HepG2 (cell line): ENCODE results near the gene BBS9. TPM values are rescaled to one million over a fixed set of nuclear protein-coding genes. Genes with fewer than 3 reads are reported as not detected.

ENCODE experiments used
- ATAC-seq: fragments of 200-7000 bp; cut with Tn5 transposase; 3 replicates; pipeline ENCODE4 v1.9.1; 2020; ENCODE audit warnings: mild to moderate bottlenecking, moderate library complexity
- BruUV-seq: library from RNA; stranded (reverse); fragments of 400-500 nt; replicated peaks from 2 replicates; lab custom pipeline; 2021; lab: Mats Ljungman, UMichigan
- CTCF ChIA-PET: fragments of 300-600 bp; formaldehyde crosslinking; extraction: SDS; loops from one replicate; lab custom pipeline; 2021; ENCODE audit warnings: low total read pairs, inconsistent platforms, low intra/inter-chr PET ratio; lab: Yijun Ruan, JAX
- POLR2A ChIA-PET: fragments of 350-600 bp; sonication (Branson Sonifier 250); formaldehyde crosslinking; loops from one replicate; lab custom pipeline; 2020; ENCODE audit warnings: antibody characterized with exemption, inconsistent platforms; lab: Yijun Ruan, JAX
- DNase-seq: peaks from one replicate; pipeline ENCODE4 v3.0.0-alpha.2; 2015; ENCODE audit warnings: low spot score
- FAIRE-seq: peaks from 3 replicates; lab custom pipeline; 2011; peaks lifted over from hg19 to GRCh38; lab: Jason Lieb, UNC
- H2AFZ ChIP-seq: one replicate; pipeline ENCODE4 v1.6.1; 2011; ENCODE audit warnings: low read length, inconsistent platforms
- H3K27ac ChIP-seq: fragments of 300-600 bp; 3 replicates; pipeline ENCODE4 v1.8.0; 2011; ENCODE audit warnings: mixed run types, mild to moderate bottlenecking, mixed read lengths, low read length, inconsistent platforms; ENCODE audit not compliant: insufficient read depth; ENCODE audit errors: extremely low read length
- H3K27me3 ChIP-seq, 2 experiments: fragments of 200-600 bp in 1 of 2; 2 replicates in 1 of 2; 3 replicates in 1 of 2; pipeline versions ENCODE4 v1.6.0 to v1.8.0; 2011; ENCODE audit warnings: low read length in 2 of 2, mild to moderate bottlenecking in 2 of 2, moderate library complexity in 2 of 2, inconsistent platforms in 1 of 2; ENCODE audit not compliant: insufficient read depth in 2 of 2, control insufficient read depth in 1 of 2
- H3K36me3 ChIP-seq, 2 experiments: fragments of 200-600 bp in 1 of 2; replicated peaks in 1 of 2; 2 replicates in 1 of 2; 3 replicates in 1 of 2; pipeline versions ENCODE4 v1.5.1 to v1.8.0; 2011; ENCODE audit warnings: low read length in 2 of 2, inconsistent platforms in 1 of 2; ENCODE audit not compliant: insufficient read depth in 2 of 2, control insufficient read depth in 1 of 2
- H3K4me1 ChIP-seq: 2 replicates; pipeline ENCODE4 v1.5.1; 2012; ENCODE audit warnings: low read length, inconsistent platforms; ENCODE audit not compliant: insufficient read depth
- H3K4me2 ChIP-seq: 2 replicates; pipeline ENCODE4 v1.6.0; 2011; ENCODE audit warnings: low read depth, low read length, inconsistent platforms
- H3K4me3 ChIP-seq, 3 experiments: fragments of 200-600 bp in 1 of 3; sonication (generic), shearing (Covaris generic) in 1 of 3; replicated peaks in 1 of 3; 2 replicates each; pipeline ENCODE4 v1.5.1; 2011 to 2016; ENCODE audit warnings: low read length in 3 of 3, inconsistent platforms in 2 of 3, low read depth in 2 of 3, mild to moderate bottlenecking in 2 of 3, control low read depth in 1 of 3, mixed read lengths in 1 of 3; ENCODE audit not compliant: insufficient read depth in 1 of 3
- H3K79me2 ChIP-seq: one replicate; pipeline ENCODE4 v1.6.1; 2011; ENCODE audit warnings: low read length, inconsistent platforms; ENCODE audit not compliant: insufficient read depth
- H3K9ac ChIP-seq: 2 replicates; pipeline ENCODE4 v1.6.0; 2011; ENCODE audit warnings: mild to moderate bottlenecking, low read depth, low read length, inconsistent platforms; ENCODE audit not compliant: insufficient read depth
- H3K9me3 ChIP-seq: 2 replicates; pipeline ENCODE4 v1.5.1; 2012; ENCODE audit warnings: mild to moderate bottlenecking, low read length
- H4K20me1 ChIP-seq: 2 replicates; pipeline ENCODE4 v1.6.0; 2011; ENCODE audit warnings: inconsistent platforms, mild to moderate bottlenecking, low read length, moderate library complexity; ENCODE audit not compliant: insufficient read depth
- CAMTA2 ChIP-seq: sonication (generic); formaldehyde crosslinking; IDR thresholded peaks from 2 replicates; pipeline ENCODE4 v1.4.0; 2020; ENCODE audit warnings: mild to moderate bottlenecking, missing genetic modification reagents, borderline replicate concordance
- CBX2 ChIP-seq, 2 experiments: fragments of 200-600 bp in 1 of 2; sonication (generic); formaldehyde crosslinking in 1 of 2; IDR thresholded peaks; 2 replicates each; pipeline versions ENCODE4 v1.7.0 to v1.8.1; 2018 to 2022; ENCODE audit warnings: low read depth in 2 of 2, low read length in 1 of 2, mild to moderate bottlenecking in 1 of 2, missing genetic modification reagents in 1 of 2
- HIVEP1 ChIP-seq: sonication (generic); formaldehyde crosslinking; IDR thresholded peaks from 2 replicates; pipeline ENCODE4 v1.4.0; 2020; ENCODE audit warnings: mild to moderate bottlenecking, missing genetic modification reagents
- HOXD1 ChIP-seq: sonication (generic); formaldehyde crosslinking; IDR thresholded peaks from 2 replicates; pipeline ENCODE4 v1.5.0; 2020; ENCODE audit warnings: missing genetic modification reagents
- MEIS1 ChIP-seq: sonication (generic); formaldehyde crosslinking; IDR thresholded peaks from 2 replicates; pipeline ENCODE4 v1.9.0; 2021; ENCODE audit warnings: mild to moderate bottlenecking, missing genetic modification reagents, moderate library complexity, borderline replicate concordance
- MTA3 ChIP-seq: sonication (generic); formaldehyde crosslinking; IDR thresholded peaks from 2 replicates; pipeline ENCODE4 v1.4.0; 2020; ENCODE audit warnings: missing genetic modification reagents
- REL ChIP-seq: sonication (generic); formaldehyde crosslinking; conservative IDR thresholded peaks from 2 replicates; pipeline ENCODE4 v1.8.0; 2022; ENCODE audit warnings: mild to moderate bottlenecking, missing genetic modification reagents, moderate library complexity
- REST ChIP-seq, 2 experiments: IDR thresholded peaks; 2 replicates each; pipeline ENCODE4 v1.6.1; 2011 to 2012; ENCODE audit warnings: low read length in 2 of 2, borderline replicate concordance in 1 of 2, low read depth in 1 of 2, mild to moderate bottlenecking in 1 of 2, moderate library complexity in 1 of 2
- RFX1 ChIP-seq: fragments of 450-650 bp; IDR thresholded peaks from 2 replicates; pipeline ENCODE4 v1.6.1; 2017
- TFAP4 ChIP-seq: sonication (generic); IDR thresholded peaks from 2 replicates; pipeline ENCODE4 v1.6.1; 2016; ENCODE audit warnings: low read depth, borderline replicate concordance
- ZBTB7A ChIP-seq: sonication (generic); formaldehyde crosslinking; IDR thresholded peaks from 2 replicates; pipeline ENCODE4 v1.8.0; 2022; ENCODE audit warnings: mild to moderate bottlenecking, missing genetic modification reagents
- ZFP1 ChIP-seq: IDR thresholded peaks from 2 replicates; pipeline ENCODE4 v1.6.1; 2016
- ZIK1 ChIP-seq: sonication (generic); formaldehyde crosslinking; IDR thresholded peaks from 2 replicates; pipeline ENCODE4 v1.5.0; 2020; ENCODE audit warnings: mild to moderate bottlenecking, low read depth, missing genetic modification reagents, borderline replicate concordance
- ZNF180 ChIP-seq: sonication (generic); formaldehyde crosslinking; IDR thresholded peaks from 2 replicates; pipeline ENCODE4 v1.4.0; 2020; ENCODE audit warnings: low read depth, missing genetic modification reagents, borderline replicate concordance
- ZNF253 ChIP-seq: sonication (generic); formaldehyde crosslinking; IDR thresholded peaks from 2 replicates; pipeline ENCODE4 v1.8.0; 2022; ENCODE audit warnings: mild to moderate bottlenecking, missing genetic modification reagents, borderline replicate concordance
- ZNF34 ChIP-seq: sonication (generic); formaldehyde crosslinking; IDR thresholded peaks from 2 replicates; pipeline ENCODE4 v1.4.0; 2020; ENCODE audit warnings: mild to moderate bottlenecking, missing genetic modification reagents, borderline replicate concordance
- ZNF772 ChIP-seq: sonication (generic); formaldehyde crosslinking; IDR thresholded peaks from 2 replicates; pipeline ENCODE4 v1.5.0; 2020; ENCODE audit warnings: mild to moderate bottlenecking, missing genetic modification reagents
- ZNF776 ChIP-seq: sonication (generic); formaldehyde crosslinking; IDR thresholded peaks from 2 replicates; pipeline ENCODE4 v1.4.0; 2020; ENCODE audit warnings: mild to moderate bottlenecking, missing genetic modification reagents
- WGBS: methylation state at CpG from one replicate; pipeline ENCODE4 v1.1.6; 2017; ENCODE audit warnings: low lambda C conversion rate; 5-methylcytosine and 5-hydroxymethylcytosine counted together
- in situ Hi-C: cut with HindIII; loops from 2 replicates; pipeline ENCODE4 v1.10.0; 2017; ENCODE audit warnings: low pct_unique_long_range_greater_than_20kb; ENCODE audit not compliant: extremely low pct_ligation_motif_present
- intact Hi-C: fragments of 100-400 bp; cut with micrococcal nuclease; formaldehyde crosslinking; loops from one replicate; pipeline ENCODE4 v1.10.0; 2022; ENCODE audit not compliant: unreplicated experiment
- polyA plus RNA-seq, 8 experiments: library from polyadenylated mRNA; depleted of rRNA in 3 of 8; stranded (reverse) in 7 of 8; unstranded in 1 of 8; fragments of >200 nt; fragmentation: Illumina TruSeq in 4 of 8; extraction: Trizol in 4 of 8; gene quantifications; 2 replicates each; pipeline versions ENCODE4 v1.2.1 to v1.2.3, GENCODE V29; 2011 to 2016; ENCODE audit warnings: low read depth in 4 of 8, missing spikeins in 1 of 8, mixed read lengths in 1 of 8; ENCODE audit not compliant: insufficient read depth in 1 of 8
- total RNA-seq, 5 experiments: library from RNA; depleted of rRNA; stranded (reverse); fragments of >200 nt; fragmentation: Illumina TruSeq; extraction: Trizol; gene quantifications; 2 replicates each; pipeline ENCODE4 v1.2.3, GENCODE V29; 2016; ENCODE audit warnings: low read depth in 1 of 5

BBS9 gene
- total and polyA plus RNA-seq, 2 of the 13 experiments (the other 11 are each of a cell fraction or from before 2014, with no cell fraction given): 5.1 to 7.8 TPM

GRCh38 chr7:33628894-33629293, 499.5 kb downstream of the BBS9 start:
- BruUV-seq: no TSS peak
- ATAC-seq (no peak), FAIRE-seq (no peak), DNase-seq (no peak)
- no peaks in the 10 kb centered on the region for H3K9me3 ChIP-seq
- TF ChIP-seq RFX1 (no peak), ZNF180 (no peak), REL (CRISPR knock-in tag) (no peak), TFAP4 (no peak), ZBTB7A (CRISPR knock-in tag) (no peak), CBX2 (IDR thresholded peaks at IDR 0.05; ENCODE audit: low read depth, low read length) (no peak), CBX2 (CRISPR knock-in tag; IDR thresholded peaks at IDR 0.05; ENCODE audit: low read depth) (no peak), ZIK1 (CRISPR knock-in tag) (no peak), HIVEP1 (CRISPR knock-in tag) (no peak), CAMTA2 (CRISPR knock-in tag) (no peak), ZFP1 (CRISPR knock-in tag) (no peak), ZNF34 (no peak), ZNF253 (CRISPR knock-in tag) (no peak), MTA3 (no peak), REST (IDR thresholded peaks at IDR 0.05; ENCODE audit: borderline replicate concordance in 1 of 2, low read depth in 1 of 2, low read length in 2 of 2) (no peak), MEIS1 (CRISPR knock-in tag) (no peak), ZNF776 (CRISPR knock-in tag) (no peak), ZNF772 (CRISPR knock-in tag) (no peak), HOXD1 (CRISPR knock-in tag) (no peak)
- no peaks in the 10 kb centered on the region for H3K79me2 ChIP-seq
- no peak overlapping the region for H3K4me2 ChIP-seq
- H2AFZ ChIP-seq: no peak overlapping the region
- H4K20me1 ChIP-seq: no peaks in the 10 kb centered on the region
- ChIA-PET CTCF (no interaction called here), POLR2A (no interaction called here)
- H3K27me3 ChIP-seq: peaks cover 0 to 1% of the 10 kb centered on the region in 2 experiments; a peak in 1 of 5 replicates
- WGBS: 0% methylated on average over 2 of the region's 2 CpGs
- in situ Hi-C loops (no loop called here), intact Hi-C loops (no loop called here)
- H3K9ac ChIP-seq: no peak overlapping the region
- no peak overlapping the region for H3K4me3 ChIP-seq
- H3K4me1 ChIP-seq: peaks cover 9% of the 10 kb centered on the region; the same call in 1 of the 2 replicates
- H3K36me3 ChIP-seq: no peaks in the 10 kb centered on the region
- H3K27ac ChIP-seq: no peak overlapping the region
